GM18502 (cell line): Measurements from ENCODE around the gene CNOT6.

Experiments used
- ATAC-seq: cut with Tn5 transposase; IDR thresholded peaks from one replicate; pipeline ENCODE4 v1.9.1; 2021; ENCODE audit warnings: mild to moderate bottlenecking; ENCODE audit not compliant: unreplicated experiment, poor library complexity

Gene CNOT6

GRCh38 chr5:180611140-180611850 is 117.1 kb downstream of the CNOT6 start:
- ATAC-seq = no peak

- no peak for ATAC-seq
Measured at GRCh38 chr5:180612683-180613082, 118.5 kb downstream of the CNOT6 start.

- no peak for ATAC-seq
Measured at GRCh38 chr5:180613188-180613813, 119.1 kb downstream of the CNOT6 start.

- ATAC-seq = no peak
Measured at GRCh38 chr5:180613814-180614188, 119.6 kb downstream of the CNOT6 start.

- ATAC-seq = no peak
Measured at GRCh38 chr5:180618487-180618828, 124.3 kb downstream of the CNOT6 start.

GRCh38 chr5:180618829-180619562 is 124.8 kb downstream of the CNOT6 start:
- ATAC-seq = no peak

- no peak for ATAC-seq
Measured at GRCh38 chr5:180619563-180619915, 125.4 kb downstream of the CNOT6 start.

GRCh38 chr5:180620014-180620413 is 125.8 kb downstream of the CNOT6 start:
- no peak for ATAC-seq

- no peak for ATAC-seq
Measured at GRCh38 chr5:180621311-180621710, 127.1 kb downstream of the CNOT6 start.

- ATAC-seq = no peak
Measured at GRCh38 chr5:180622910-180623309, 128.7 kb downstream of the CNOT6 start.

- no peak for ATAC-seq
Measured at GRCh38 chr5:180623411-180623834, 129.2 kb downstream of the CNOT6 start.

- ATAC-seq = no peak
Measured at GRCh38 chr5:180623844-180624243, 129.7 kb downstream of the CNOT6 start.

- no peak for ATAC-seq
Measured at GRCh38 chr5:180624587-180624986, 130.4 kb downstream of the CNOT6 start.

- ATAC-seq = no peak
Measured at GRCh38 chr5:180625125-180625790, 131.1 kb downstream of the CNOT6 start.

GRCh38 chr5:180625791-180626660 is 131.8 kb downstream of the CNOT6 start:
- no peak for ATAC-seq

GRCh38 chr5:180626661-180627385 is 132.6 kb downstream of the CNOT6 start:
- no peak for ATAC-seq

GRCh38 chr5:180627386-180628120 is 133.4 kb downstream of the CNOT6 start:
- no peak for ATAC-seq
